Stimulated activated CD8-positive, alpha-beta memory T cell treated with anti-CD3 and anti-CD28 coated beads, Interleukin-15, amount 100 ng/mL, for 48 hours (primary cell): ENCODE results near the gene SLC4A2.

Experiments
- DNase-seq, 2 donors: peaks; one replicate each; pipeline ENCODE4 v3.0.0-alpha.2; 2020; ENCODE audit warnings: low read depth in 2 of 2

The SLC4A2 gene

GRCh38 chr7:151115121-151115835 is 55.9 kb downstream of the SLC4A2 start:
- peak; percentile 20 to 27 for DNase-seq

DNA sequence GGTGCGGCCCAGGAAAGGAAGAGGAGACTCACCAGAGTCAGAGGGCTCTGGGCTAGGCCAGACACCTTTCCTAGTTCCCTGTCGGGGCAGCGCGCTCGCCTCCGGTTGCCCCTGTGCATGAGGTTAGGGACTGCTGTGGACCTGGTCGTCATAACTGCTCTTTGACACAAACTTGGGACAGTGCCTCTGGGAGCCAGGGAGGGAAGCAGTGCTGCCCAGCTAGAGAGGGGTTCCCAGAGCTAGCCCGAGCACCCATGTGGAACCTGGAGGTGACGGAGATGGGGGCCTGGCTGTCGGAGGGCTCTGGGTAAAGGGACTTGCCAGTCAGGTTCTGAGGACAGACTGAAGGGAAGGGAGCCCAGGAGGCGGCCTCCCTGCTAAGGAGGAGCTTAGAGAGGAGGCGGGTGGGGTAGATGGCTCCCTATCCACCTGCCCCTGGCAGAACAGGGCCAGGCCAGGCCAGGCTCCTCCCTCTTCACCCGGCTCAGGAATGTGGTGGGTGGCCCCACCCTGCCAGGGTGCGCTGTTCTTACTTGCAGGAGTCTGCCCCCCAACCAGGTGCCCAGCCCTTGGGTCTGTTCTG is 56.5 kb downstream of the SLC4A2 start:
- DNase-seq = no peak

GRCh38 chr7:151116603-151117440 is 57.4 kb downstream of the SLC4A2 start:
- no peak for DNase-seq

DNA sequence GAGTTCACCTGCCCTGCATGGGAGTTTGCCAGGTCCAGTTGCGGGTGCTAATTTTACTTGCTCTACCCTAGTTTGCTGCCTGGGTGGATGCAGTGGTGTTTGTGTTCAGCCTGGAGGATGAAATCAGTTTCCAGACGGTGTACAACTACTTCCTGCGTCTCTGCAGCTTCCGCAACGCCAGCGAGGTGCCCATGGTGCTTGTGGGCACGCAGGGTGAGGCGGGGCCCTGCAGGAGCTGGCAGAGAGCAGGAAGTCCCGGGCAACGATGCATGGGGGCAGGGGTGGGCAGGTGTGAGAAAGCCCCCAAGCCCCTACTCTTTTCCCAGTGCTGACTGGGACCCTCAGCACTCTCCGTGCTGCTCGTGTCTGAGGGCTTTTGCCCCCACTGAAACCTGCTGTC is 58.2 kb downstream of the SLC4A2 start:
- no peak for DNase-seq

GRCh38 chr7:151118108-151119054 is 59.0 kb downstream of the SLC4A2 start:
- no peak for DNase-seq

DNA sequence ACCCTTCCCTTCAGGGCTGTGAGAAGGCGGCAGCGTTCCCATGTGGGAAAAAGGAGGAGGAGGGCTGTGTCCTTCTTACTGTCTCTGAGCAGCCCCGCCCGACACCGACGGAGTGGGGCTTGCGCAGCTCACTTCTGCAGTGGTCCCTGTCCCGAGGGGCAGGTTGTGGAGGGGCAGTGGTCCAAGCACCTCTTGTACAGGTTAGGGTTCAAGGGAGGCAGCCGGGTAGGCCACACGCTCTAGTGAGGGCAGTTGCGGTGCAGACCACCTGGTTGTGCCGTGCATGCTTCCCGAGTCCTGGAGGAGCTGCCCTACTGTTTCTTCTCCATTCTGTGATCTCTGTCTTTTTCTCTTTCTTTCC is 59.6 kb downstream of the SLC4A2 start:
- no peak for DNase-seq

- DNase-seq = no peak
These were observed 60.5 kb downstream of the SLC4A2 start for GRCh38 chr7:151119902-151120301.

GRCh38 chr7:151120896-151121295 is 61.5 kb downstream of the SLC4A2 start:
- no peak for DNase-seq

DNA sequence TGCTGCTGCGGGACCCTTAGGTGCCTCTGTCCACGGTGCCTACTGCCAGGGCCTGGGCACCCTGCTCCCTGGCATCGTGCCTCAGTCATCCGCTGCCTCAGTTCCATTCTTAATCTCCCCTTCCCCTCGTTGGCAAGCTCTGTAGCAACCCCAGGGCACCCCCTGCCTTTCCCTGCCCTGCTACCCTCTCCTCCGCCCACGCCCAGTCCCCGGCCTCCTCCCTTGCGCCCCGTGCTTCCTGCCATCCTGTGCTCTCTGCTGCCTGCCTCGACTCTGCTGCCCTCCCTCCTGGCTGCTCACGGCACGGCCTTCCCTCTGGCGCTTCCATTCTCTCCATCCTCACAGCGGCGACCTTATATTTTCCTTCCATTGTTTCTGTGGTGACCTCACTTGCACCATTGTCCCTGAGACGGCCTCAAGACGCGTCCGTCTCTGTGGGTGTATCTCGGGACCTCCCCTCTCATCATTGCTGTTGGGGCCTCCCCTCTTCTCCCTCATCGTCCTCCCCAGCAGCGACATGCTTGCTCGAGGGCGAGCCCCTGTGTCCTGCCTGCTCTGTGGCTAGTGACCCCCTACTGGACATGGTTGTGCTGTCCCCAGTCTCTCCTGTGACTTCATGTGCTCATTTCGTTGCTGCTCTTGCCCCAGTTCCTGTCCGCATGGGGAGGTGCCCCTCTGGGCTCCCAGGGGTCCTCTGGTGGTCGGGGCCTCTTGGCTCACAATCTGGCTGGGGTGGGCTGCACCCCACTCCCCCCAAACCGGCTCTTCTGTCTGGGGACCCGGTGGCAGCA is 62.2 kb downstream of the SLC4A2 start:
- DNase-seq = no peak

GRCh38 chr7:151122276-151122675 is 62.9 kb downstream of the SLC4A2 start:
- DNase-seq = no peak

- no peak for DNase-seq
These were observed 63.4 kb downstream of the SLC4A2 start for GRCh38 chr7:151122796-151123157.

DNA sequence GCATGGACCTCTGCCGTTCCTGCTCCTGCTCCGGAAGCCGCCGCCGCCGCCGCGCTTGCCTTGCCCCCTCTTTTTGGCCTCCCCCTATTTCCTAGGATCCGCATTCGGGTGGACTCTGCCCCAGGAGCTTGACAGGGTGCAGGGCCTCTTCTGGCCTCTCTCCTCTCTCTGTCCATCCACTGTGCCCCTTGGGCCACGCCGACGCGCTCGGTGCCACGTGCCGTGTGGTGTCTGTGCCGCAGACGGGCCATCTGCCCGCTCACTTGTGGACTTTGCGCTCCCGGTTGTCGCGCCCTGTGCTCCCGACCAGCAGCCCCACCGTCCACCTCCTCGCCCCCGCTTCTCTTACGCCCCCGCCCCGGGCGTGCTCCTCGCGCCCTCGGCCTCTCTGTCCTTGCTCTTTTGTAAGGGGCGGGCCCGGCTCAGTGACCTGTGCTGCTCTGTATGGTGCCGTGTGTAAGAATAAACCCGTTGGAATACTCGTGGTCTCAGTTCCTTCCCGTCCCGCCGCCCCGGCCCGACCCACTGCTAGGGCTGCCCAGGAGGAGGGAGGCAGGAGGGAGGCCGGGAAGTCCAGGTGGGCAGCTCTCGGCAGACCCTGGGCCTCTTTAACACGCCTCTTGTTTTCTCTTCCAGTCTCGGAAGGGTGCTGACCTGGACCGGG is 63.9 kb downstream of the SLC4A2 start:
- no peak for DNase-seq

DNA sequence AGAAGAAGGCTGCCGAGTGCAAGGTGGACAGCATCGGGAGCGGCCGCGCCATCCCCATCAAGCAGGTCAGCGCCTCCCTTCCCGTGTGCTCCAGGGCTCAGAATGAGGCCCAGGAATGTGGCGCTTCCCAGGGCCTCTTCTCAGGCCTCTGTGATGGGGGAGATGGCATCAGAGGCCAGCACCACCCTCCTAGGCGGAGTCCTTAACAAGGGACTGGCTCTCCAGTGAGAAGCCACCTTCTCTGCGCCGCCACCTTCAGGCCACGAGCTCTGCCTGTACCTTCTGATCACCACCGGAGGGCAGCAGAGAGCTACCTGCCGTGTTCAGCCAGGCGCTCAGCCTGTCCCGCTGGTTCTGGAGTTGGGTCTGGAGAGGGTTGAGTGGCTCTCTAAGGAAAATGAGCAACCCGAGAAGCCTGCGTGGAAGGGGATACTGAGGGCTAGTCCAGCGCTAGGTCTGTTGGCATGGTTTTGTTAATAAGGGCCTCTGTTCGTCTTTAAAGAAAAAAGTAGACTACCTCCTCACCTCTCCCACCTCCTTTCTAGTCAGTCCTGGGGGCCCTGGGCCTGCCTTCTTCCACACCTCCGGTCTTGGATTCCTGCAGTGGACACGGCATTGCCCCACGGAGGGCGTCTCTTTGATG is 64.6 kb downstream of the SLC4A2 start:
- DNase-seq = peak; percentile 50 to 53

GRCh38 chr7:151124481-151124880 is 65.1 kb downstream of the SLC4A2 start:
- DNase-seq = no peak

- DNase-seq = no peak
These were observed 65.6 kb downstream of the SLC4A2 start for GRCh38 chr7:151124899-151125399.

DNA sequence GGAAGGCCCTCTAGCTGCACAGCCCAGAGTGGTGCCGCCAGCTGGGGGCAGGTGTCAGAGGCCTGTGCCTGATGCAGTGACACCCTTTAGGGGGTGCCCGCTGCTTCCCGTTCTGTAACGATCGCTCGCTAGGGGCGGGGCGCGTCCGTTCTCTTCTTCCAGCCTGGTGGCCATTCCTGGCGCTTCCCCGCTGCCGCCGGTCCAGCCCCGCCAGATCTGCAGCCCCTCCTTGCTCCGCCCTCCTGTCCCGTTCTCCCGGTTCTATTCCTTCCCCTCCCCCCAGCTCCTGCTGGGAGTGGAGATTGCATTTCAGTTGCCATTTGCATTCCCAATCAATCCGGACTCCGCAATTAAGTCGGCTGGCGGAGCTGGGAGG is 66.1 kb downstream of the SLC4A2 start:
- DNase-seq = no peak

DNA sequence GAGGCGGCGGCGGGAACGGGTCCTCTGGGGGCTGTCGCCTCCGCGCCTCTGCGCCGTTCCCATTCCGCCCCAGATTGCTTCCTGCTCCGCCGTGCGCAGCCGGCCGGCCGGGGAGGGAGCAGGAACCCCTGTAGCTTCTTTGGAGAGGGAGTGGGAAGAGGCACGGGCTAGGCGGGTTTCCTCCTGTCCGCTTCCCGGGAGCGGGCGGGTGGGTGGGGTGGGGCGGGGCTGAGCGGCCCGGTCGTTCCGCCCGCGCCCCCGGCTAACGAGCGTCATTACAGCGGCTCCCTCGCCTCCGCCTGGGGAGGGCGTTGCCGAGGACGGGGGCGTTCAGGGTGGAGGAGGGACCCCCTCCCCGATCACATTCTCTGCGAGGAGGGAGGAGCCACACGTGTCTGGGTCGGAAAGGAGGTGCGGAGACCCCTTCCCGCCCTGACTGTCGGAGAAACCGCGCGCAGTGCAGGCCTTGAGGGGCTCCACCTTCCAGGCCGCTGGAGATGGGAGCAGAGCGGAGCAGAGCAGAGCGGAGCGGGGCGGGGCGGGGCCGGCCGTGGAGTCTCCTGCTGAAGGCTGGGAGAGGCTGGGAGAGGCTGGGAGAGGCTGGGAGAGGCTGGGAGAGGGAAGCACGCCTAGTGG is 66.6 kb downstream of the SLC4A2 start:
- no peak for DNase-seq
